ENCODE measurements around the gene PLXNA2. TPM values are rescaled to one million over a fixed set of nuclear protein-coding genes. Genes with fewer than 3 reads are reported as not detected.

The PLXNA2 gene
- total and polyA plus RNA-seq, 8 donors: 48.7 to 137 (median 72.9) TPM

DNA sequence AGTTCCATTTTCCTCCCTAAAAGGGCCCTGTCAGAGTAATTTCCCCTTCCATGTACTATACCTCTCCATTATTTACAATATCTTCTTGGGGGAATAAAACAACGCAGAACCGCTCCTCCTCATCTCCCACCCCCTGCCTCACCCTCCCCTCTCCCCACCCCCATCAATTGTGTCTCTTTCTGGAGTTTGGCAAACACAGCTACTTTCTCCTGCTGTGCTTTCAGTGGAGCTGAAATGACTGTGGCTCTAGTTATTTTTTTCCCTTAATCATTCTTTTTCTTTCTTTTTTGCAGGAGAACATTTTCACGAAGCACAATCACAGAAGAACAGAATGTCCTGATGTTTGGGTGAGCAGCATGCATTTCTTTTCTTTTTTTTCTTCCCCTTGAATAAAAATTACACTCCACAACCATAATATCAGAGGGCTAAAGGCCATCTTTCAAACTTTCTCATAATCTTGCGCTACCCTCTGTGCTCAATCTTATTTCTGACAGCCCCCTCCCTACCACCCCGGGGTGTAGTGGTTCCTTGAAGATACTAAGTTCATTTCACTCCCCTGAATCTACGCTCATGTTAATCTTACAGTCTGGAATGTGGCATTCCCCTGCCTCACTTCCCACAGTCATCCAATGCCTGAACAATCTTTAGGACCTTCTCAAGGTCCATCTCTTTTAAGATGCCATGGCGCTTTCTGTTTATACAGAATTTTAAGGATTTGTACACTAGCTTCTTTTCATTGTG, 8.8 kb upstream of the PLXNA2 start:
- FAIRE-seq: no peak
- peak in 1 of 4 donors; percentile 19 for ATAC-seq
- Histone ChIP-seq H3K9me3 (no peaks in the 10 kb centered on the region), H3K4me1 (peaks cover 0 to 7% (median 0%) of the 10 kb centered on the region in 3 donors), H3K4me3 (no peak overlapping the region), H3K36me3 (no peaks in the 10 kb centered on the region), H3K27ac (no peak overlapping the region), H3K27me3 (no peaks in the 10 kb centered on the region)
- intact Hi-C loops (cut with DNase I): no loop called here
- 57 to 60% methylated on average over 7 of the region's 7 CpGs for WGBS, 2 donors
- DNase-seq: no peak
- TF ChIP-seq, protein P1, sequence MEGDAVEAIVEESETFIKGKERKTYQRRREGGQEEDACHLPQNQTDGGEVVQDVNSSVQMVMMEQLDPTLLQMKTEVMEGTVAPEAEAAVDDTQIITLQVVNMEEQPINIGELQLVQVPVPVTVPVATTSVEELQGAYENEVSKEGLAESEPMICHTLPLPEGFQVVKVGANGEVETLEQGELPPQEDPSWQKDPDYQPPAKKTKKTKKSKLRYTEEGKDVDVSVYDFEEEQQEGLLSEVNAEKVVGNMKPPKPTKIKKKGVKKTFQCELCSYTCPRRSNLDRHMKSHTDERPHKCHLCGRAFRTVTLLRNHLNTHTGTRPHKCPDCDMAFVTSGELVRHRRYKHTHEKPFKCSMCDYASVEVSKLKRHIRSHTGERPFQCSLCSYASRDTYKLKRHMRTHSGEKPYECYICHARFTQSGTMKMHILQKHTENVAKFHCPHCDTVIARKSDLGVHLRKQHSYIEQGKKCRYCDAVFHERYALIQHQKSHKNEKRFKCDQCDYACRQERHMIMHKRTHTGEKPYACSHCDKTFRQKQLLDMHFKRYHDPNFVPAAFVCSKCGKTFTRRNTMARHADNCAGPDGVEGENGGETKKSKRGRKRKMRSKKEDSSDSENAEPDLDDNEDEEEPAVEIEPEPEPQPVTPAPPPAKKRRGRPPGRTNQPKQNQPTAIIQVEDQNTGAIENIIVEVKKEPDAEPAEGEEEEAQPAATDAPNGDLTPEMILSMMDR (IDR thresholded peaks at IDR 0.05): no peak

DNA sequence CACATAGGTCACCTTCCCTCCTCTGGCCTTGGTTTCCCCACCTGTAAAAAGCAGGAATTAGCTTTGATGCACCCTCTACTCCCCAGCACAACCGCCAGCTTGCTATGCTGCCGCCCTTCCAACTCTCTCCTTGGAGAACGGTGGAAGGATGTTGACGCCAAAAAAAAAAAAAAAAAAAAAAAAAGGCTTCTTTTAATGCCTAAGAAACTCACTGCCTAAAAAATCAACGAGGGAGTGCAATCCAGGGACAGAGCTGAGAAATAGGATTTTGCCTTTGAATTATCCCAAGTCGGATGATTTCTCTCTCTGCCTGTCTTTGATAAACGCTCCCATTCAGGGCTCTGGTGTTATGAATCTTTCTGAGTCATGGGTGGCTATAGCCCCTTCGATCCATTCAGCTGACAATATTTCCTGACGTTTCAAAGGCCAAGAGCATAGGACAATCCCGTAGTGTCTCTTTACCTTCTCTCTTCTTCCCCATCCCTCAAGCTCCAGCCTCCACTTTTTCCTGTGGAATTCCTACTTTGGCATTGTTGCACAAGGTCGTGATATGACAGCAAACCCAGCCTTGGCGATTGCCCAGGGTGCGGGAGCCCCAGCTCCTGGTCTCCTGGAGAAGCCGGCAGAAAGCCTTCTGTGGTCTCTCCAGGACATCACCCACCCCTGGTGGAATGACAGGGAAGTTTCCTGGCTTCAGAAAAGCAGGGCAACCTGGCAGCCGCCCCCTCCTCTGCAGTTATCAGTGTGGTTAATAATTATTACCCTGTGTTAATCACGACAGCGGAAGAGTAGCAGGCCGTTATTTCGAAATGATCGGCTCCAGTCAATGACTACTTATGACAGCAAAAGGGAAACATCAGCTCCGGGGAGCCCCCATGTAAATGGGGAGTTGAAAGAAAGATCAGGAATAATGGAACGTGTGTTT, 8.0 kb upstream of the PLXNA2 start:
- Histone ChIP-seq H3K27ac (no peak overlapping the region), H3K9me3 (no peaks in the 10 kb centered on the region), H3K4me1 (peaks cover 0 to 7% (median 0%) of the 10 kb centered on the region in 3 donors), H3K36me3 (no peaks in the 10 kb centered on the region), H3K4me3 (no peak overlapping the region), H3K27me3 (no peaks in the 10 kb centered on the region)
- TF ChIP-seq, protein P1 (IDR thresholded peaks at IDR 0.05): peak in 3 of 4 donors; percentile 17 to 37 (median 32)
- FAIRE-seq (no peak), DNase-seq (peak in 2 of 6 donors; percentile 62 to 72), ATAC-seq (peak; percentile 42 to 89 (median 82))
- WGBS, 2 donors: 23 to 33% methylated on average over 22 of the region's 22 CpGs
- intact Hi-C loops (cut with DNase I): no loop called here

DNA sequence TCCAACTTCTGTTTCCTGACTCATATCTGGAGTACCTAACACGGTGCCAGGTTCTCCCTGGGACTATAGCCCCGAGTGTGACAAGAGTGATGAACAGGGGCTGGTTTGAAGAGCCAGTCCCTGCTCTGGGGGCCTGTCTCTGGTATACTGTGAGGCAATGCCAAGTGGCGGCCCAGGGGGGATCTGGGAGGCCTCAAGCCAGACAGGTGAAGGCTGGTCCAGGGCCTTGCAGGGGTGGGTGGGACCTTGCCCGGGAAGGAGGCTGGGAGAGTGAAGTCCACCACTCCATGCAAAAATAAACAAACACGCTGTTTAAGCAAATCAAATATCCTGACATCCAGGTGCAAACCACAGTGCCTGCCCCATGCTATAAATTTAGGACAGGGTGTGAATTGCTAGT, 6.8 kb upstream of the PLXNA2 start:
- Histone ChIP-seq H3K9me3 (no peaks in the 10 kb centered on the region), H3K27ac (no peak overlapping the region), H3K4me1 (peaks cover 0 to 7% (median 0%) of the 10 kb centered on the region in 3 donors), H3K27me3 (no peaks in the 10 kb centered on the region), H3K4me3 (no peak overlapping the region), H3K36me3 (no peaks in the 10 kb centered on the region)
- intact Hi-C loops (cut with DNase I): no loop called here
- WGBS, 2 donors: 80 to 82% methylated on average over 5 of the region's 5 CpGs
- ATAC-seq (no peak), FAIRE-seq (no peak), DNase-seq (no peak)
- TF ChIP-seq, protein P1 (IDR thresholded peaks at IDR 0.05): no peak

DNA sequence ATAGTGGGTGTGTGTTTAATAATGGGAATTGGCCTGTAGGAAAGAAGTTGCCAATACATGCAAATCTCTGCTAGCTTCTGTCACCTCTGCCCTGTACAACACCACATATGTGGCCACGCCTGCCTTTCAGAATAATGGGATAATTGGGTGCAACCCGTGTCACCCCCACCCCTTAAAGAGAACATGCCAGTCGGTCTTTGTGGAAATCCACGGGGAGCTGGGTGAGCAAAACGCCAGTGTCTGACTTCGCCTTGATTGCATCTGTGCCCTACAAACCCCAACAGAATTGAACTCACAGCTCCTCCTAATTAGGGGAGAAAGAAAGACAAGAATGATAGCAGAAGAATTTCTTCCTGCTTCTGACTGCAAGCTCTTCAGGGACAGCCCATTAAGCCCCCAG, 6.4 kb upstream of the PLXNA2 start:
- no peak for FAIRE-seq
- Histone ChIP-seq H3K36me3 (no peaks in the 10 kb centered on the region), H3K9me3 (no peaks in the 10 kb centered on the region), H3K27me3 (no peaks in the 10 kb centered on the region), H3K4me3 (no peak overlapping the region), H3K4me1 (peaks cover 0 to 7% (median 0%) of the 10 kb centered on the region in 3 donors), H3K27ac (no peak overlapping the region)
- TF ChIP-seq, protein P1 (IDR thresholded peaks at IDR 0.05): no peak
- WGBS, 2 donors: 71 to 75% methylated on average over 6 of the region's 6 CpGs
- DNase-seq: no peak
- no peak for ATAC-seq
- intact Hi-C loops (cut with DNase I): no loop called here

All from pancreas (tissue), 10 donors.